H9 (cell line): ENCODE data around the gene GRID1. TPM values are rescaled to one million over a fixed set of nuclear protein-coding genes. Genes with fewer than 3 reads are reported as not detected.

Source experiments
- DNase-seq: peaks from one replicate; pipeline ENCODE4 v3.0.0-alpha.2; 2017
- H2AFZ ChIP-seq: one replicate; pipeline ENCODE4 v1.6.1; 2013; ENCODE audit warnings: mild to moderate bottlenecking, low read length, control low read depth, moderate library complexity
- H2AK5ac ChIP-seq: 2 replicates; pipeline ENCODE4 v1.6.1; 2013; ENCODE audit warnings: low read length, control low read depth, mixed read lengths; ENCODE audit not compliant: insufficient read length
- H2BK120ac ChIP-seq: one replicate; pipeline ENCODE4 v1.6.1; 2013; ENCODE audit warnings: low read depth, mild to moderate bottlenecking, low read length, control low read depth, inconsistent platforms; ENCODE audit not compliant: poor library complexity, severe bottlenecking
- H2BK12ac ChIP-seq: 2 replicates; pipeline ENCODE4 v1.6.1; 2013; ENCODE audit warnings: low read length, control low read depth, mixed read lengths, low read depth; ENCODE audit not compliant: insufficient read length
- H2BK15ac ChIP-seq: 2 replicates; pipeline ENCODE4 v1.6.1; 2013; ENCODE audit warnings: low read depth, low read length, control low read depth
- H2BK20ac ChIP-seq: one replicate; pipeline ENCODE4 v1.6.1; 2013; ENCODE audit warnings: low read depth, mild to moderate bottlenecking, low read length, control low read depth, inconsistent platforms; ENCODE audit not compliant: poor library complexity, severe bottlenecking
- H2BK5ac ChIP-seq: 2 replicates; pipeline ENCODE4 v1.6.1; 2013; ENCODE audit warnings: low read length, control low read depth, mixed read lengths; ENCODE audit not compliant: insufficient read length
- H3K14ac ChIP-seq: 2 replicates; pipeline ENCODE4 v1.6.1; 2013; ENCODE audit warnings: low read length, control low read depth; ENCODE audit not compliant: insufficient read depth
- H3K18ac ChIP-seq: 2 replicates; pipeline ENCODE4 v1.6.1; 2013; ENCODE audit warnings: low read depth, mild to moderate bottlenecking, mixed read lengths, low read length, control low read depth; ENCODE audit not compliant: insufficient read length
- H3K23ac ChIP-seq: 2 replicates; pipeline ENCODE4 v1.6.1; 2013; ENCODE audit warnings: low read length, control low read depth, mixed read lengths, low read depth; ENCODE audit not compliant: insufficient read length
- H3K23me2 ChIP-seq: 2 replicates; pipeline ENCODE4 v1.6.1; 2013; ENCODE audit warnings: low read depth, mild to moderate bottlenecking, mixed read lengths, low read length, control low read depth; ENCODE audit not compliant: insufficient read length, poor library complexity, severe bottlenecking
- H3K27ac ChIP-seq: 2 replicates; pipeline ENCODE4 v1.5.1; 2013; ENCODE audit warnings: low read length, control low read depth, mixed read lengths, low read depth; ENCODE audit not compliant: insufficient read length
- H3K27me3 ChIP-seq: 2 replicates; pipeline ENCODE4 v1.6.1; 2013; ENCODE audit warnings: low read length, control low read depth, inconsistent platforms; ENCODE audit not compliant: insufficient read depth
- H3K4ac ChIP-seq: 2 replicates; pipeline ENCODE4 v1.6.1; 2013; ENCODE audit warnings: low read depth, mild to moderate bottlenecking, control low read depth, inconsistent platforms, low read length, moderate library complexity
- H3K4me1 ChIP-seq: 2 replicates; pipeline ENCODE4 v1.6.1; 2013; ENCODE audit warnings: low read length, control low read depth, inconsistent platforms; ENCODE audit not compliant: insufficient read depth
- H3K4me2 ChIP-seq: 2 replicates; pipeline ENCODE4 v1.6.1; 2013; ENCODE audit warnings: low read length, control low read depth, mixed read lengths; ENCODE audit not compliant: insufficient read length, insufficient read depth
- H3K56ac ChIP-seq: 2 replicates; pipeline ENCODE4 v1.6.1; 2013; ENCODE audit warnings: low read depth, mild to moderate bottlenecking, mixed read lengths, low read length, control low read depth; ENCODE audit not compliant: insufficient read length
- H3K79me1 ChIP-seq: 2 replicates; pipeline ENCODE4 v1.6.1; 2013; ENCODE audit warnings: low read depth, mild to moderate bottlenecking, moderate library complexity, low read length, control low read depth, inconsistent platforms; ENCODE audit not compliant: insufficient read depth, poor library complexity, severe bottlenecking
- H3K79me2 ChIP-seq: 2 replicates; pipeline ENCODE4 v1.6.1; 2013; ENCODE audit warnings: low read length, control low read depth, inconsistent platforms; ENCODE audit not compliant: insufficient read depth
- H3K9ac ChIP-seq: 2 replicates; pipeline ENCODE4 v1.6.1; 2013; ENCODE audit warnings: low read length, control low read depth, mixed read lengths; ENCODE audit not compliant: insufficient read length; ENCODE audit errors: extremely low read depth
- H3K9me3 ChIP-seq: one replicate; pipeline ENCODE4 v1.6.1; 2013; ENCODE audit warnings: low read depth, low read length, inconsistent platforms; ENCODE audit not compliant: control insufficient read depth
- H3T11ph ChIP-seq: one replicate; pipeline ENCODE4 v1.6.1; 2013; ENCODE audit warnings: mild to moderate bottlenecking, low read length, control low read depth, inconsistent platforms
- H4K20me1 ChIP-seq: one replicate; pipeline ENCODE4 v1.6.1; 2013; ENCODE audit not compliant: control insufficient read depth, insufficient read length, insufficient read depth
- H4K5ac ChIP-seq: 2 replicates; pipeline ENCODE4 v1.6.1; 2013; ENCODE audit warnings: low read depth, mild to moderate bottlenecking, mixed read lengths, low read length, control low read depth; ENCODE audit not compliant: insufficient read length
- H4K8ac ChIP-seq: replicated peaks from 2 replicates; pipeline ENCODE4 v1.6.1; 2013; ENCODE audit warnings: low read length, control low read depth, mixed read lengths, low read depth; ENCODE audit not compliant: insufficient read length
- H4K91ac ChIP-seq: 2 replicates; pipeline ENCODE4 v1.6.1; 2013; ENCODE audit warnings: low read depth, mild to moderate bottlenecking, moderate library complexity, mixed read lengths, low read length, control low read depth; ENCODE audit not compliant: insufficient read length
- H3K27ac Mint-ChIP-seq, 3 experiments: 2 replicates in 2 of 3; 3 replicates in 1 of 3; pipeline ENCODE4 v1.8.0; 2020 to 2021; ENCODE audit warnings: mixed read lengths in 3 of 3, mild to moderate bottlenecking in 1 of 3, moderate library complexity in 1 of 3
- H3K27me3 Mint-ChIP-seq: 2 replicates; pipeline ENCODE4 v1.8.0; 2021; ENCODE audit warnings: low read depth, mild to moderate bottlenecking, moderate library complexity, mixed read lengths
- H3K36me3 Mint-ChIP-seq, 3 experiments: 2 replicates in 2 of 3; 3 replicates in 1 of 3; pipeline ENCODE4 v1.8.0; 2020 to 2021; ENCODE audit warnings: low read depth in 3 of 3, mixed read lengths in 3 of 3; ENCODE audit not compliant: insufficient read depth in 1 of 3
- H3K4me1 Mint-ChIP-seq, 2 experiments: 2 replicates each; pipeline ENCODE4 v1.8.0; 2020; ENCODE audit warnings: mixed read lengths in 2 of 2
- H3K4me3 Mint-ChIP-seq, 2 experiments: 2 replicates in 1 of 2; 3 replicates in 1 of 2; pipeline ENCODE4 v1.8.0; 2020 to 2021; ENCODE audit warnings: mild to moderate bottlenecking in 2 of 2, mixed read lengths in 2 of 2, moderate library complexity in 1 of 2
- H3K9me3 Mint-ChIP-seq, 2 experiments: 2 replicates in 1 of 2; 3 replicates in 1 of 2; pipeline ENCODE4 v1.8.0; 2020; ENCODE audit warnings: mild to moderate bottlenecking in 2 of 2, mixed read lengths in 2 of 2, moderate library complexity in 1 of 2
- CTCF ChIP-seq: fragments of 200-600 bp; sonication (generic); conservative IDR thresholded peaks from 3 replicates; pipeline ENCODE4 v1.8.0; 2021; ENCODE audit warnings: antibody characterized with exemption, mild to moderate bottlenecking
- WGBS: extraction: QIAGEN DNeasy Blood & Tissue Kit; methylation state at CpG from one replicate; pipeline ENCODE4 v1.1.7; 2013; ENCODE audit warnings: missing lambda C conversion rate, low lambda C conversion rate, mixed read lengths; ENCODE audit not compliant: insufficient read length; ENCODE audit errors: extremely low coverage; 5-methylcytosine and 5-hydroxymethylcytosine counted together
- total RNA-seq: library from RNA; stranded (reverse); gene quantifications from 2 replicates; pipeline ENCODE4 v1.2.1, GENCODE V29; 2021

The GRID1 gene
- total RNA-seq, 1 experiment from 2014 or later = 0.35 TPM

GRCh38 chr10:85788570-85788969 is 578.0 kb downstream of the GRID1 start:
- no peak for TF ChIP-seq CTCF

More at GRCh38 chr10:85788570-85788969, 578.0 kb downstream of the GRID1 start:
- Histone ChIP-seq H3K14ac (no peak overlapping the region), H3K27me3 (no peaks in the 10 kb centered on the region), H4K91ac (no peak overlapping the region), H4K5ac (no peak overlapping the region), H3T11ph (no peak overlapping the region), H2AK5ac (no peak overlapping the region), H2BK15ac (no peak overlapping the region), H3K79me2 (no peaks in the 10 kb centered on the region), H3K9me3 (no peaks in the 10 kb centered on the region), H3K4me2 (no peak overlapping the region), H3K27ac (no peak overlapping the region), H3K23ac (no peak overlapping the region), H3K4me1 (no peaks in the 10 kb centered on the region), H3K23me2 (no peaks in the 10 kb centered on the region), H4K20me1 (no peaks in the 10 kb centered on the region), H4K8ac (no peak overlapping the region), H3K9ac (no peak overlapping the region), H3K4ac (no peak overlapping the region), H2BK12ac (no peak overlapping the region), H2BK20ac (no peak overlapping the region), H2AFZ (no peak overlapping the region), H3K18ac (no peak overlapping the region), H3K56ac (no peak overlapping the region), H2BK120ac (no peak overlapping the region), H3K79me1 (no peaks in the 10 kb centered on the region), H2BK5ac (no peak overlapping the region)
- Mint-ChIP-seq H3K27ac (no peak overlapping the region), H3K27me3 (no peaks in the 10 kb centered on the region; the same call in 1 of the 2 replicates), H3K9me3 (no peaks in the 10 kb centered on the region), H3K4me3 (no peak overlapping the region), H3K4me1 (no peaks in the 10 kb centered on the region; a peak in 1 of 4 replicates), H3K36me3 (no peaks in the 10 kb centered on the region; a peak in 1 of 7 replicates)
- no peak for DNase-seq
- no CpG with 5 or more reads among the region's 4 CpGs for WGBS
